Mesothelial cell of epicardium (in vitro differentiated cells): ENCODE data around the gene CCDC43. TPM values are rescaled to one million over a fixed set of nuclear protein-coding genes. Genes with fewer than 3 reads are reported as not detected.
A peak's percentile ranks its signal among the peaks of the same experiment; 100 is the strongest.
"Not testable (repeated sequence)": the region's sequence is repeated elsewhere in the genome, so short reads cannot be mapped to it uniquely, and the experiment has no call there.

ENCODE experiments used
- DNase-seq, 2 experiments: peaks; one replicate each; pipeline ENCODE4 v3.0.0; 2021; ENCODE audit warnings: low spot score in 2 of 2; ENCODE audit not compliant: unreplicated experiment in 2 of 2
- H3K27ac Mint-ChIP-seq: 2 replicates; pipeline ENCODE4 v1.8.0; 2021; ENCODE audit warnings: mixed read lengths
- H3K27me3 Mint-ChIP-seq: 2 replicates; pipeline ENCODE4 v1.8.0; 2021; ENCODE audit warnings: low read depth, mixed read lengths
- H3K36me3 Mint-ChIP-seq: 2 replicates; pipeline ENCODE4 v1.8.0; 2021; ENCODE audit warnings: mixed read lengths
- H3K4me1 Mint-ChIP-seq: 2 replicates; pipeline ENCODE4 v1.8.0; 2021; ENCODE audit warnings: mixed read lengths
- H3K4me3 Mint-ChIP-seq: 2 replicates; pipeline ENCODE4 v1.8.0; 2021; ENCODE audit warnings: mild to moderate bottlenecking, moderate library complexity, mixed read lengths
- H3K9me3 Mint-ChIP-seq: 2 replicates; pipeline ENCODE4 v1.8.0; 2021; ENCODE audit warnings: mixed read lengths
- CTCF ChIP-seq: fragments of 200-600 bp; sonication (generic); IDR thresholded peaks from one replicate; pipeline ENCODE4 v1.5.0; 2021; ENCODE audit warnings: antibody characterized with exemption; ENCODE audit not compliant: unreplicated experiment
- total RNA-seq: library from RNA; stranded (reverse); gene quantifications from 3 replicates; pipeline ENCODE4 v1.2.1, GENCODE V29; 2021

CCDC43 gene
- total RNA-seq, 1 donor from 2014 or later, result 24.9 TPM

- TF ChIP-seq CTCF, result peak; percentile 28
- Mint-ChIP-seq H3K27ac (no peak overlapping the region), H3K27me3 (no peaks in the 10 kb centered on the region), H3K4me1 (no peaks in the 10 kb centered on the region), H3K9me3 (no peaks in the 10 kb centered on the region), H3K4me3 (no peak overlapping the region), H3K36me3 (no peaks in the 10 kb centered on the region)
- DNase-seq, result no peak
Measured at GRCh38 chr17:44636562-44636961, 53.0 kb downstream of the CCDC43 start.

GRCh38 chr17:44634401-44634800, 55.2 kb downstream of the CCDC43 start:
- DNase-seq, H3K4me1 Mint-ChIP-seq, H3K9me3 Mint-ChIP-seq, H3K27ac Mint-ChIP-seq, H3K36me3 Mint-ChIP-seq, H3K27me3 Mint-ChIP-seq, H3K4me3 Mint-ChIP-seq: not testable (repeated sequence)

GRCh38 chr17:44633998-44634397, 55.6 kb downstream of the CCDC43 start:
- H3K4me1 Mint-ChIP-seq, result peaks cover 3% of the 10 kb centered on the region
- no peaks in the 10 kb centered on the region for H3K9me3 Mint-ChIP-seq
- no peak overlapping the region for H3K4me3 Mint-ChIP-seq
- no peak for TF ChIP-seq CTCF
- no peaks in the 10 kb centered on the region for H3K27me3 Mint-ChIP-seq
- H3K36me3 Mint-ChIP-seq, result no peaks in the 10 kb centered on the region
- no peak overlapping the region for H3K27ac Mint-ChIP-seq
- no peak for DNase-seq

- no peaks in the 10 kb centered on the region for H3K36me3 Mint-ChIP-seq
- H3K27ac Mint-ChIP-seq, result peak overlapping the region; percentile 45
- peaks cover 21% of the 10 kb centered on the region for H3K4me1 Mint-ChIP-seq
- H3K27me3 Mint-ChIP-seq, result no peaks in the 10 kb centered on the region
- TF ChIP-seq CTCF, result no peak
- no peaks in the 10 kb centered on the region for H3K9me3 Mint-ChIP-seq
- DNase-seq, result no peak
- H3K4me3 Mint-ChIP-seq, result no peak overlapping the region
Measured at GRCh38 chr17:44630703-44631102, 58.9 kb downstream of the CCDC43 start.

GRCh38 chr17:44629314-44629713, 60.3 kb downstream of the CCDC43 start:
- Mint-ChIP-seq H3K36me3 (no peaks in the 10 kb centered on the region), H3K27me3 (no peaks in the 10 kb centered on the region), H3K27ac (no peak overlapping the region), H3K4me3 (no peak overlapping the region), H3K4me1 (peaks cover 21% of the 10 kb centered on the region), H3K9me3 (no peaks in the 10 kb centered on the region)
- no peak for TF ChIP-seq CTCF
- no peak for DNase-seq

GRCh38 chr17:44628243-44629188, 61.1 kb downstream of the CCDC43 start:
- TF ChIP-seq CTCF, result no peak
- Mint-ChIP-seq H3K36me3 (no peaks in the 10 kb centered on the region), H3K9me3 (no peaks in the 10 kb centered on the region), H3K27me3 (no peaks in the 10 kb centered on the region), H3K27ac (peak overlapping the region; percentile 80), H3K4me1 (peaks cover 21% of the 10 kb centered on the region), H3K4me3 (no peak overlapping the region)
- DNase-seq, result no peak
